Transverse colon (tissue), 4 donors: Measurements from ENCODE around the gene LSR. TPM values are rescaled to one million over a fixed set of nuclear protein-coding genes. Genes with fewer than 3 reads are reported as not detected.
A peak's percentile ranks its signal among the peaks of the same experiment; 100 is the strongest.
"Not testable (repeated sequence)": the region's sequence is repeated elsewhere in the genome, so short reads cannot be mapped to it uniquely, and the experiment has no call there.

Experiments used
- DNase-seq: peaks from one replicate; pipeline ENCODE4 v3.0.0-alpha.2; 2019
- H3K27ac ChIP-seq, 4 donors: fragments of 200-600 bp; sonication (generic); 2 replicates each; pipeline ENCODE4 v1.5.1; 2016 to 2018; ENCODE audit warnings: inconsistent platforms in 4 of 4
- H3K27me3 ChIP-seq: fragments of 200-600 bp; sonication (generic); 2 replicates; pipeline ENCODE4 v1.5.1; 2017; ENCODE audit warnings: inconsistent platforms
- H3K36me3 ChIP-seq, 4 donors: fragments of 200-600 bp; sonication (generic); 2 replicates each; pipeline ENCODE4 v1.5.1; 2017 to 2019; ENCODE audit warnings: inconsistent platforms in 4 of 4
- H3K4me1 ChIP-seq, 4 donors: fragments of 200-600 bp; sonication (generic); 2 replicates each; pipeline ENCODE4 v1.5.1; 2017 to 2020; ENCODE audit warnings: inconsistent platforms in 4 of 4
- H3K4me3 ChIP-seq, 4 donors: fragments of 200-600 bp; sonication (generic); 1 replicate in 1 of 4; 2 replicates in 3 of 4; pipeline versions ENCODE4 v1.5.1 to v1.6.1; 2017 to 2019; ENCODE audit warnings: inconsistent platforms in 4 of 4
- H3K9me3 ChIP-seq, 2 donors: fragments of 200-600 bp; sonication (generic); 2 replicates each; pipeline ENCODE4 v1.5.1; 2017 to 2019; ENCODE audit warnings: inconsistent platforms in 2 of 2
- CTCF ChIP-seq, 5 experiments: fragments of 200-600 bp in 3 of 5; fragments of 450-650 bp in 2 of 5; sonication (generic) in 3 of 5; IDR thresholded peaks; 1 replicate in 2 of 5; 2 replicates in 3 of 5; pipeline ENCODE4 v1.5.1; 2016 to 2017; ENCODE audit warnings: antibody characterized with exemption in 5 of 5, inconsistent platforms in 3 of 5, mild to moderate bottlenecking in 2 of 5, moderate library complexity in 1 of 5
- EP300 ChIP-seq: sonication (generic); formaldehyde crosslinking; IDR thresholded peaks from one replicate; pipeline ENCODE4 v1.6.1; 2017; ENCODE audit warnings: antibody characterized with exemption, low read depth
- POLR2A ChIP-seq: fragments of 450-650 bp; IDR thresholded peaks from one replicate; pipeline ENCODE4 v1.6.1; 2016; ENCODE audit warnings: antibody characterized with exemption, mild to moderate bottlenecking, moderate library complexity
- POLR2AphosphoS5 ChIP-seq, 3 donors: sonication (generic); formaldehyde crosslinking; IDR thresholded peaks; one replicate each; pipeline ENCODE4 v1.6.1; 2016; ENCODE audit warnings: antibody characterized with exemption in 3 of 3
- WGBS, 2 donors: methylation state at CpG; one replicate each; pipeline ENCODE4 v1.1.5; 2018; ENCODE audit warnings: low coverage in 1 of 2; 5-methylcytosine and 5-hydroxymethylcytosine counted together
- in situ Hi-C, 4 donors: fragments of 200-750 bp; cut with MboI; loops; one replicate each; pipeline versions ENCODE4 v1.15.0 to v1.15.1; 2017; ENCODE audit warnings: low sequenced_read_pairs in 3 of 4, low pct_ligation_motif_present in 1 of 4, low pct_unique_long_range_greater_than_20kb in 1 of 4
- intact Hi-C: fragments of 100-400 bp; cut with DNase I; formaldehyde crosslinking; loops from one replicate; pipeline ENCODE4 v1.15.1; 2023; ENCODE audit warnings: low total_unique reads
- total RNA-seq, 4 donors: library from RNA; depleted of rRNA; stranded (reverse); fragments of >200 nt; gene quantifications; one replicate each; pipeline ENCODE4 v1.1.0, GENCODE V29; 2016

The LSR gene
- total RNA-seq, 4 donors from 2014 or later = 124 to 484 (median 330) TPM

- no peaks in the 10 kb centered on the region for H3K9me3 ChIP-seq
- intact Hi-C loops = no loop called here
- 92 to 93% methylated on average over 2 to 8 of the region's 8 CpGs for WGBS, 2 donors
- no peaks in the 10 kb centered on the region for H3K36me3 ChIP-seq
- no peak for DNase-seq
- H3K4me1 ChIP-seq = peaks cover 0 to 7% (median 2%) of the 10 kb centered on the region in 4 donors
- no peaks in the 10 kb centered on the region for H3K27me3 ChIP-seq
- TF ChIP-seq CTCF (IDR thresholded peaks at IDR 0.05) (no peak), POLR2AphosphoS5 (IDR thresholded peaks at IDR 0.05) (no peak), POLR2A (no peak), EP300 (no peak)
- in situ Hi-C loops = no loop called here
- H3K4me3 ChIP-seq = no peak overlapping the region
- no peak overlapping the region for H3K27ac ChIP-seq
Observed at GRCh38 chr19:35229601-35230000, 19.2 kb upstream of the LSR start.

GRCh38 chr19:35231956-35232645 lies 16.7 kb upstream of the LSR start:
- Histone ChIP-seq H3K4me3 (no peak overlapping the region), H3K27me3 (no peaks in the 10 kb centered on the region), H3K36me3 (no peaks in the 10 kb centered on the region), H3K9me3 (no peaks in the 10 kb centered on the region), H3K4me1 (no peaks in the 10 kb centered on the region), H3K27ac (no peak overlapping the region)
- no peak for TF ChIP-seq CTCF (IDR thresholded peaks at IDR 0.05)
- no peak for TF ChIP-seq EP300
- no peak for TF ChIP-seq POLR2AphosphoS5 (IDR thresholded peaks at IDR 0.05)
- TF ChIP-seq POLR2A = no peak
- WGBS, 2 donors = 72 to 91% methylated on average over 4 to 14 of the region's 14 CpGs
- DNase-seq = no peak
- in situ Hi-C loops (no loop called here), intact Hi-C loops (no loop called here)

GRCh38 chr19:35232912-35233311 lies 15.9 kb upstream of the LSR start:
- no peaks in the 10 kb centered on the region for H3K36me3 ChIP-seq
- 45 to 63% methylated on average over 4 to 5 of the region's 5 CpGs for WGBS, 2 donors
- H3K9me3 ChIP-seq = no peaks in the 10 kb centered on the region
- intact Hi-C loops (no loop called here), in situ Hi-C loops (no loop called here)
- H3K4me1 ChIP-seq = no peaks in the 10 kb centered on the region
- no peak for DNase-seq
- no peak overlapping the region for H3K4me3 ChIP-seq
- H3K27me3 ChIP-seq = no peaks in the 10 kb centered on the region
- no peak for TF ChIP-seq CTCF (IDR thresholded peaks at IDR 0.05)
- TF ChIP-seq POLR2A = no peak
- no peak for TF ChIP-seq POLR2AphosphoS5 (IDR thresholded peaks at IDR 0.05)
- no peak for TF ChIP-seq EP300
- H3K27ac ChIP-seq = no peak overlapping the region

GRCh38 chr19:35236638-35237400 lies 12.0 kb upstream of the LSR start:
- WGBS, 2 donors = 73 to 74% methylated on average over 5 to 6 of the region's 6 CpGs
- H3K36me3 ChIP-seq = no peaks in the 10 kb centered on the region
- H3K27ac ChIP-seq = no peak overlapping the region
- intact Hi-C loops = no loop called here
- peaks cover 5 to 8% of the 10 kb centered on the region in 2 donors for H3K9me3 ChIP-seq
- DNase-seq = peak; percentile 28
- no peak for TF ChIP-seq EP300
- TF ChIP-seq CTCF (IDR thresholded peaks at IDR 0.05) = no peak
- no peak for TF ChIP-seq POLR2AphosphoS5 (IDR thresholded peaks at IDR 0.05)
- no peak for TF ChIP-seq POLR2A
- no peaks in the 10 kb centered on the region for H3K4me1 ChIP-seq
- no peak overlapping the region for H3K4me3 ChIP-seq
- in situ Hi-C loops = no loop called here
- H3K27me3 ChIP-seq = peaks cover 15% of the 10 kb centered on the region

- 100% methylated on average over 1 of the region's 1 CpG for WGBS, 2 donors
- intact Hi-C loops, H3K4me3 ChIP-seq, DNase-seq, in situ Hi-C loops, H3K36me3 ChIP-seq, H3K9me3 ChIP-seq, H3K4me1 ChIP-seq: not testable (repeated sequence)
- Histone ChIP-seq H3K27ac (peak overlapping the region in 3 of 4 donors; percentile 14 to 64 (median 38)), H3K27me3 (peaks cover 21% of the 10 kb centered on the region)
Observed at GRCh38 chr19:35239597-35239996, 9.2 kb upstream of the LSR start.
